LNCaP clone FGC (cell line): ENCODE data around the gene SPRR1A.

Experiments
- DNase-seq: peaks from one replicate; pipeline ENCODE4 v3.0.0-alpha.2; 2011; ENCODE audit warnings: low read depth
- H3K4me3 ChIP-seq: 2 replicates; pipeline ENCODE4 v1.5.1; 2011; ENCODE audit warnings: mild to moderate bottlenecking, low read depth, low read length, control low read depth
- TF ChIP-seq, protein P1 (sequence below): IDR thresholded peaks from 2 replicates; pipeline ENCODE4 v1.5.1; 2012; ENCODE audit warnings: mild to moderate bottlenecking; ENCODE audit not compliant: control insufficient read depth, insufficient read depth; ENCODE audit errors: extremely low read depth

Gene SPRR1A

DNA sequence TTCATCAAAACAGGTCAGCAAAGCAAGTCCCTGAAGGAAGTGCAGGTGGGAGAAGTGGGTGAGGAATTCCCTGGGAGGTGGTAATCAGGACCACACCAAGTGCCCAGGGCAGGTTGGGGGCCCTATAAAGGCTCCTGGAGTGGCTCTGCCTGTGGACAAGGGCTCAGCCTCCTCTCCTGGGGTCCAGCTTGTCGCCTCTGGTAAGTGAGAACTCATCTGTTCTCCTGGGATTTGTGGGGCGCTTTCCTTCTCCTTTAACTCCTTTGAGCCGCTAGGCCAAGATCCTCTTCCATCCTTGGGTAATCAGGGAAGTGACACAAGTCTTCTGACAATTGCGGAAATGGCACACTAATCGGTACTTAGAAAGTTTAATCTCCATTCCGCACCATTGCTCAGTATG is 13.4 kb upstream of the SPRR1A start, which contains the start of gene SPRR4:
Gene SPRR4 (plus strand): TSS at position 154 of the 400 bp plus-strand sequence. CDS start 1,243 bp downstream, outside the sequence.
- no peak within 1 kb of the TSS for H3K4me3 ChIP-seq
- DNase-seq = no peak
- TF ChIP-seq, protein P1, sequence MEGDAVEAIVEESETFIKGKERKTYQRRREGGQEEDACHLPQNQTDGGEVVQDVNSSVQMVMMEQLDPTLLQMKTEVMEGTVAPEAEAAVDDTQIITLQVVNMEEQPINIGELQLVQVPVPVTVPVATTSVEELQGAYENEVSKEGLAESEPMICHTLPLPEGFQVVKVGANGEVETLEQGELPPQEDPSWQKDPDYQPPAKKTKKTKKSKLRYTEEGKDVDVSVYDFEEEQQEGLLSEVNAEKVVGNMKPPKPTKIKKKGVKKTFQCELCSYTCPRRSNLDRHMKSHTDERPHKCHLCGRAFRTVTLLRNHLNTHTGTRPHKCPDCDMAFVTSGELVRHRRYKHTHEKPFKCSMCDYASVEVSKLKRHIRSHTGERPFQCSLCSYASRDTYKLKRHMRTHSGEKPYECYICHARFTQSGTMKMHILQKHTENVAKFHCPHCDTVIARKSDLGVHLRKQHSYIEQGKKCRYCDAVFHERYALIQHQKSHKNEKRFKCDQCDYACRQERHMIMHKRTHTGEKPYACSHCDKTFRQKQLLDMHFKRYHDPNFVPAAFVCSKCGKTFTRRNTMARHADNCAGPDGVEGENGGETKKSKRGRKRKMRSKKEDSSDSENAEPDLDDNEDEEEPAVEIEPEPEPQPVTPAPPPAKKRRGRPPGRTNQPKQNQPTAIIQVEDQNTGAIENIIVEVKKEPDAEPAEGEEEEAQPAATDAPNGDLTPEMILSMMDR = no peak

DNA sequence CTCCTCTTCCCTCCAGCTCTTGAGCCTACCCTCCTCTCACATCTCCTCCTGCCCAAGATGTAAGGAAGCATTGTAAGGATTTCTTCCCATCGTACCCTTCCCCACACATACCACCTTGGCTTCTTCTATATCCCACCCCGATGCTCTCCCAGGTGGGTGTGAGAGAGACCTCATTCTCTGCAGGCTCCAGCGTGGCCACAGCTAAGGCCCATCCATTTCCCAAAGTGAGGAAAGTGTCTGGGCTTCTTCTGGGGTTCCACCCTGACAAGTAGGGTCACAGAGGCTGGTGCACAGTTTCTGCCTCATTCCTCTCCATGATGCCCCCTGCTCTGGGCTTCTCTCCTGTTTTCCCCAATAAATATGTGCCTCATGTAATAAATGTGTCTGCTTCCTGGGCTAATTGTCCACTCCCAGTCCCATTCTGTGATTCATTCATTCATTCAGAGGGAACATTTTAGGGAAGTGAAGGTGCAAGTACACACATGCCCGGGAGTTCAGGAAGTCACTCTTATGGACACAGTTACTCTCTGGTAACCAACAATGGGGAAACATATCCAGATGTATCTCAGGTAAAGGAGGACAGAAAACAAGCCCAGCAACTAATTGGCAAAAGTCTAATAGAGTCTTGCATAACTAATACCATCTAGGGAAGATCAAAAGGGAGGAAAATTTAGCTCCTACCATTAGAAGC is 11.5 kb upstream of the SPRR1A start:
- no peak overlapping the region for H3K4me3 ChIP-seq
- TF ChIP-seq, protein P1 = no peak
- no peak for DNase-seq

DNA sequence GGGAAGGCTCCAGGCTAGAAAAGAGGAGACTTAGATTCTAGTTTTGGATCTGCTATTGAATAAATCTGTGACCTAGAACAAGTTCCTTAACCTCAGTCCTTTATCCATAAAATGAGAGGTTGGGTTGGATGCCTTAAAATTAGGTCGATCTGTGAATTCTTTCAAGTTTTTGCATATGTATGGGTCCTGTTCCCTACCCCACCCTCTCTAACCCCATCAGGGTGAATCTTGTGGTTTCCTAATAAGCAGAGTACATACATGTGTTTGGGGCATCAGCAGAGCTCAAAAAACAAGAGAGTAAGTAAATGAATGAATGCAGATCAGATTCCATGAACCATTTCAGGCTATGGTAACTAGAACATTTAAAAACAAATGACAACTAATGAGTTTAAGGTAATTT is 7.2 kb upstream of the SPRR1A start:
- no peak overlapping the region for H3K4me3 ChIP-seq
- DNase-seq = no peak
- TF ChIP-seq, protein P1 = no peak

DNA sequence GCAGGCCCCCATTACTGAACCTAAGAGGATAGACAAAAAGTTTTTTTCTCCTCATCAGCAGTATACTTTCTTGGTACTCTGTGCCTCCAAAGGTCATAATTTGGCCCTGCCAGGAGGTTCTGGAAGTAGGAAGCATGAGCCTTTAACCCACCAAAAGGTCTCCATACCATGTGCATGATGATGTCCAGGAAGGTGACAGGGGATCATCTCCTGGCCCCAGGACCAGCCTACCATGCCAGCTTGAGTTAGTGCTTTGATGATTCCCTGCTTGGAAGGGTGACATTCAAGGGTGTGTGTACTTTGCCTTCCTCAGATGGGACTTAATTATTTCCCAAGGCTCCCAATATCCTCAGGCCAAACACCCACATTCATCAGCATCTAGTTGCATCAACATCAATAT is 6.3 kb upstream of the SPRR1A start:
- DNase-seq = no peak
- TF ChIP-seq, protein P1 = no peak
- H3K4me3 ChIP-seq = no peak overlapping the region

DNA sequence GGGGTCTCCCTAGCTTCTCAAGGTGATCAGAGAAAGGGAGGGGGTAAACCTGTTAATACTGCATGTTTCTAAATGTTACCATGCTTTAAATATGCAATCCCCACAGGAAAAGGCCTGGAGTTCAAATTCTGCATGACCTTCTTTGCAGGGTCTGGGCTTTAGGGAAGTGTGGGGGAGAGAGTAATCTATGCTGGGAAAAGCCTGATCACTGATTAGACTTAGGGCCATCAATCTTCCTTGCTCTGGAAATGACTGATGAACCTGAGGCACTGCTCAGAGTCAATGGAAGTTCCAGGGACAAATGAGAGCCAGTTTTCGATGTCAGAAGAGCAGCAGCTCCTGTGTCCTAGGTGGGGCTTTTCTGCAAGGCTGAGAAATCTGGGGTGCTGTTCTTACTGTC is 3.2 kb upstream of the SPRR1A start:
- H3K4me3 ChIP-seq = no peak overlapping the region
- TF ChIP-seq, protein P1 = no peak
- DNase-seq = no peak

DNA sequence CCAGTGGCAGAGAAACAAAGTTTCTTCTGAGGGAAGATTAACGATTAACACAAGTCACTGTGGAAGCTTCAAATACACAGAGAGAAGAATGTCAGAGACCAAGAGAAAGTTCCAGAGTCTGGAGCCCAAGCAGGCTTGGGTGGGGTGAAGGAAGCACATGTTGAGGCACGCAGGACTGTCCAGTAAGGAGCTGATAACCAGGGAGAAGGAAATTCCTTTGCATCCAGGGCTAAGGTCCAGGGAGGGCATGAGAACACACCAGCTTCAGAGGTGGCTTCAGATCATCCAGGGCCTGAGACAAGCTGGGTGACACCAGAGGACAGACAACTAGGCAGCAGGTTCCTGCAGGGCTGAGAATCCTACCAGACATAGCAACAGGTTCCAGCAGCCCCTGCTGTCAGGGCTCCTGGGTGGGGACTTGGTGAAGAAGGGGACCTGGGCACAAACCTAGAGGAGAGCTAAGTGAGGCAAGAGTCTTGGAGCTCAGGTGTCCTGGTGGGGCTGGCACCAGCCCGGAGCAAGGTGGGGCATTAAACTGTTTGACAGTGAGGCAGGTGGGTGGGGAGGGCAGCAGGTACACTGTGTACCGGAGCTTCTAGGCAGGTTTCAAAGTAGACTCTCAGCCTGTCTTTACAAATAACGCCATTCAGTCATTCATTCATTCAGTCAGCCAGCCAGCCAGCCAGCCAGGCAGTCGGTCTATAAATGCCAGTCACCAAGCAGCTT is 2.6 kb upstream of the SPRR1A start:
- DNase-seq = no peak
- H3K4me3 ChIP-seq = no peak overlapping the region
- TF ChIP-seq, protein P1 = no peak

DNA sequence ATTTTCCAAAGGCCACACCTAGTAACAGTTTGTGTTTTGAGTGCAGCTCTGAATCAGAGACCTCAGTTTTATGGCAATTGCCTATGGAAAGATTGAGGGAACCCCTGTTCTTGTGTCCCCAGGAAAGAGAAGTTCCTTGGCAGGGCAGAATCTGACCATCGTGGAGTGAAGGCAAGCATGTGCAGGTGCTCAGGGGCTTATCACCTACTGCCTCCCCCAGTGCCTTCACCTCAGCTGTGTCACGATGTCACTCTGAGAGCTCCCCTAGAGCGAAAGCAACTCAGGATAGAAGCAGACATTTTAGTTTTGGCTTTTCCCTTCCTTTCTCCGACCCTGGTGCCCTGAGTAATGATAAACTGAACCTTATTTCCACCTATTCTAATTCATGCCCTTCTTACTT is 1.8 kb upstream of the SPRR1A start:
- no peak overlapping the region for H3K4me3 ChIP-seq
- TF ChIP-seq, protein P1 = no peak
- no peak for DNase-seq
